Transverse colon (tissue), 4 donors: Measurements from ENCODE around the gene CLEC2A. TPM values are rescaled to one million over a fixed set of nuclear protein-coding genes. Genes with fewer than 3 reads are reported as not detected.

Source experiments
- DNase-seq: peaks from one replicate; pipeline ENCODE4 v3.0.0-alpha.2; 2019
- H3K27ac ChIP-seq, 4 donors: fragments of 200-600 bp; sonication (generic); 2 replicates each; pipeline ENCODE4 v1.5.1; 2016 to 2018; ENCODE audit warnings: inconsistent platforms in 4 of 4
- H3K27me3 ChIP-seq: fragments of 200-600 bp; sonication (generic); 2 replicates; pipeline ENCODE4 v1.5.1; 2017; ENCODE audit warnings: inconsistent platforms
- H3K36me3 ChIP-seq, 4 donors: fragments of 200-600 bp; sonication (generic); 2 replicates each; pipeline ENCODE4 v1.5.1; 2017 to 2019; ENCODE audit warnings: inconsistent platforms in 4 of 4
- H3K4me1 ChIP-seq, 4 donors: fragments of 200-600 bp; sonication (generic); 2 replicates each; pipeline ENCODE4 v1.5.1; 2017 to 2020; ENCODE audit warnings: inconsistent platforms in 4 of 4
- H3K4me3 ChIP-seq, 4 donors: fragments of 200-600 bp; sonication (generic); 1 replicate in 1 of 4; 2 replicates in 3 of 4; pipeline versions ENCODE4 v1.5.1 to v1.6.1; 2017 to 2019; ENCODE audit warnings: inconsistent platforms in 4 of 4
- H3K9me3 ChIP-seq, 2 donors: fragments of 200-600 bp; sonication (generic); 2 replicates each; pipeline ENCODE4 v1.5.1; 2017 to 2019; ENCODE audit warnings: inconsistent platforms in 2 of 2
- CTCF ChIP-seq, 5 experiments: fragments of 200-600 bp in 3 of 5; fragments of 450-650 bp in 2 of 5; sonication (generic) in 3 of 5; IDR thresholded peaks; 1 replicate in 2 of 5; 2 replicates in 3 of 5; pipeline ENCODE4 v1.5.1; 2016 to 2017; ENCODE audit warnings: antibody characterized with exemption in 5 of 5, inconsistent platforms in 3 of 5, mild to moderate bottlenecking in 2 of 5, moderate library complexity in 1 of 5
- EP300 ChIP-seq: sonication (generic); formaldehyde crosslinking; IDR thresholded peaks from one replicate; pipeline ENCODE4 v1.6.1; 2017; ENCODE audit warnings: antibody characterized with exemption, low read depth
- POLR2A ChIP-seq: fragments of 450-650 bp; IDR thresholded peaks from one replicate; pipeline ENCODE4 v1.6.1; 2016; ENCODE audit warnings: antibody characterized with exemption, mild to moderate bottlenecking, moderate library complexity
- POLR2AphosphoS5 ChIP-seq, 3 donors: sonication (generic); formaldehyde crosslinking; IDR thresholded peaks; one replicate each; pipeline ENCODE4 v1.6.1; 2016; ENCODE audit warnings: antibody characterized with exemption in 3 of 3
- WGBS, 2 donors: methylation state at CpG; one replicate each; pipeline ENCODE4 v1.1.5; 2018; ENCODE audit warnings: low coverage in 1 of 2; 5-methylcytosine and 5-hydroxymethylcytosine counted together
- in situ Hi-C, 4 donors: fragments of 200-750 bp; cut with MboI; loops; one replicate each; pipeline versions ENCODE4 v1.15.0 to v1.15.1; 2017; ENCODE audit warnings: low sequenced_read_pairs in 3 of 4, low pct_ligation_motif_present in 1 of 4, low pct_unique_long_range_greater_than_20kb in 1 of 4
- intact Hi-C: fragments of 100-400 bp; cut with DNase I; formaldehyde crosslinking; loops from one replicate; pipeline ENCODE4 v1.15.1; 2023; ENCODE audit warnings: low total_unique reads
- total RNA-seq, 4 donors: library from RNA; depleted of rRNA; stranded (reverse); fragments of >200 nt; gene quantifications; one replicate each; pipeline ENCODE4 v1.1.0, GENCODE V29; 2016

Gene CLEC2A
- total RNA-seq, 4 donors from 2014 or later = not detected

- DNase-seq = no peak
- peaks cover 13 to 19% of the 10 kb centered on the region in 2 donors for H3K9me3 ChIP-seq
- H3K36me3 ChIP-seq = no peaks in the 10 kb centered on the region
- 83 to 90% methylated on average over 5 to 7 of the region's 7 CpGs for WGBS, 2 donors
- H3K27me3 ChIP-seq = no peaks in the 10 kb centered on the region
- H3K4me1 ChIP-seq = no peaks in the 10 kb centered on the region
- H3K27ac ChIP-seq = no peak overlapping the region
- TF ChIP-seq EP300 = no peak
- no peak for TF ChIP-seq POLR2AphosphoS5 (IDR thresholded peaks at IDR 0.05)
- no peak for TF ChIP-seq POLR2A
- no peak for TF ChIP-seq CTCF (IDR thresholded peaks at IDR 0.05)
- H3K4me3 ChIP-seq = no peak overlapping the region
- intact Hi-C loops (no loop called here), in situ Hi-C loops (no loop called here)
These were observed 24.4 kb downstream of the CLEC2A start for GRCh38 chr12:9907769-9908168.

GRCh38 chr12:9906873-9907272 lies 25.3 kb downstream of the CLEC2A start:
- DNase-seq = peak; percentile 9
- Histone ChIP-seq H3K27ac (no peak overlapping the region), H3K4me1 (no peaks in the 10 kb centered on the region), H3K36me3 (no peaks in the 10 kb centered on the region), H3K9me3 (peaks cover 13 to 19% of the 10 kb centered on the region in 2 donors), H3K4me3 (no peak overlapping the region), H3K27me3 (no peaks in the 10 kb centered on the region)
- WGBS, 2 donors = 68% methylated on average over 2 of the region's 2 CpGs; no CpG with 5 or more reads in 1 of the 2 donors
- in situ Hi-C loops (no loop called here), intact Hi-C loops (no loop called here)
- TF ChIP-seq POLR2AphosphoS5 (IDR thresholded peaks at IDR 0.05) (no peak), EP300 (no peak), CTCF (IDR thresholded peaks at IDR 0.05) (no peak), POLR2A (no peak)

GRCh38 chr12:9902539-9903228 lies 29.5 kb downstream of the CLEC2A start:
- no peak for TF ChIP-seq POLR2AphosphoS5 (IDR thresholded peaks at IDR 0.05)
- no peak for TF ChIP-seq CTCF (IDR thresholded peaks at IDR 0.05)
- no peak for TF ChIP-seq POLR2A
- no peak for DNase-seq
- Histone ChIP-seq H3K9me3 (peaks cover 0 to 3% of the 10 kb centered on the region in 2 donors), H3K27me3 (no peaks in the 10 kb centered on the region), H3K4me1 (no peaks in the 10 kb centered on the region), H3K27ac (no peak overlapping the region), H3K4me3 (no peak overlapping the region), H3K36me3 (no peaks in the 10 kb centered on the region)
- in situ Hi-C loops (no loop called here), intact Hi-C loops (no loop called here)
- WGBS, 2 donors = 79 to 87% methylated on average over 5 to 7 of the region's 7 CpGs

- in situ Hi-C loops = no loop called here
- Histone ChIP-seq H3K27ac (no peak overlapping the region), H3K4me3 (no peak overlapping the region), H3K36me3 (no peaks in the 10 kb centered on the region), H3K9me3 (peaks cover 0 to 3% of the 10 kb centered on the region in 2 donors), H3K4me1 (no peaks in the 10 kb centered on the region), H3K27me3 (no peaks in the 10 kb centered on the region)
- no peak for DNase-seq
- TF ChIP-seq POLR2AphosphoS5 (IDR thresholded peaks at IDR 0.05) (no peak), POLR2A (no peak), EP300 (no peak)
- intact Hi-C loops = no loop called here
- 75 to 78% methylated on average over 2 of the region's 2 CpGs for WGBS, 2 donors
These were observed 31.2 kb downstream of the CLEC2A start for GRCh38 chr12:9900930-9901329.

- Histone ChIP-seq H3K36me3 (no peaks in the 10 kb centered on the region), H3K4me3 (no peak overlapping the region), H3K27ac (no peak overlapping the region), H3K4me1 (no peaks in the 10 kb centered on the region), H3K9me3 (peaks cover 0 to 3% of the 10 kb centered on the region in 2 donors), H3K27me3 (no peaks in the 10 kb centered on the region)
- intact Hi-C loops = no loop called here
- TF ChIP-seq POLR2AphosphoS5 (IDR thresholded peaks at IDR 0.05) = no peak
- no peak for TF ChIP-seq EP300
- no peak for TF ChIP-seq CTCF (IDR thresholded peaks at IDR 0.05)
- no peak for TF ChIP-seq POLR2A
- in situ Hi-C loops = no loop called here
- 91% methylated on average over 2 of the region's 2 CpGs; no CpG with 5 or more reads in 1 of the 2 donors for WGBS, 2 donors
- DNase-seq = no peak
These were observed 33.0 kb downstream of the CLEC2A start for GRCh38 chr12:9899209-9899608.
